Peyer's patch (tissue), 4 donors: Measurements from ENCODE around the gene TMEM107.

Experiments
- POLR2A ChIP-seq, 2 donors: fragments of 450-650 bp; IDR thresholded peaks; one replicate each; pipeline ENCODE4 v1.5.1; 2017; ENCODE audit warnings: antibody characterized with exemption in 2 of 2, mild to moderate bottlenecking in 2 of 2, moderate library complexity in 2 of 2
- TF ChIP-seq, protein P1 (sequence below), 6 experiments: fragments of 450-650 bp in 4 of 6; fragments of 200-600 bp in 2 of 6; sonication (generic) in 1 of 6; IDR thresholded peaks; one replicate each; pipeline ENCODE4 v1.5.1; 2017 to 2019; ENCODE audit warnings: antibody characterized with exemption in 6 of 6, mild to moderate bottlenecking in 3 of 6, moderate library complexity in 1 of 6

GRCh38 chr17:8125947-8126490, 50.2 kb downstream of the TMEM107 start:
- TF ChIP-seq, protein P1, sequence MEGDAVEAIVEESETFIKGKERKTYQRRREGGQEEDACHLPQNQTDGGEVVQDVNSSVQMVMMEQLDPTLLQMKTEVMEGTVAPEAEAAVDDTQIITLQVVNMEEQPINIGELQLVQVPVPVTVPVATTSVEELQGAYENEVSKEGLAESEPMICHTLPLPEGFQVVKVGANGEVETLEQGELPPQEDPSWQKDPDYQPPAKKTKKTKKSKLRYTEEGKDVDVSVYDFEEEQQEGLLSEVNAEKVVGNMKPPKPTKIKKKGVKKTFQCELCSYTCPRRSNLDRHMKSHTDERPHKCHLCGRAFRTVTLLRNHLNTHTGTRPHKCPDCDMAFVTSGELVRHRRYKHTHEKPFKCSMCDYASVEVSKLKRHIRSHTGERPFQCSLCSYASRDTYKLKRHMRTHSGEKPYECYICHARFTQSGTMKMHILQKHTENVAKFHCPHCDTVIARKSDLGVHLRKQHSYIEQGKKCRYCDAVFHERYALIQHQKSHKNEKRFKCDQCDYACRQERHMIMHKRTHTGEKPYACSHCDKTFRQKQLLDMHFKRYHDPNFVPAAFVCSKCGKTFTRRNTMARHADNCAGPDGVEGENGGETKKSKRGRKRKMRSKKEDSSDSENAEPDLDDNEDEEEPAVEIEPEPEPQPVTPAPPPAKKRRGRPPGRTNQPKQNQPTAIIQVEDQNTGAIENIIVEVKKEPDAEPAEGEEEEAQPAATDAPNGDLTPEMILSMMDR (IDR thresholded peaks at IDR 0.05): no peak
- TF ChIP-seq POLR2A (IDR thresholded peaks at IDR 0.05): no peak
